OCI-M2 (cell line): Measurements from ENCODE around the gene ZNF710.
"Not testable (repeated sequence)": the region's sequence is repeated elsewhere in the genome, so short reads cannot be mapped to it uniquely, and the experiment has no call there.

Experiments used
- DNase-seq: peaks from one replicate; lab custom pipeline; 2025; ENCODE audit not compliant: unreplicated experiment; lab: John Stamatoyannopoulos, UW

The ZNF710 gene

GRCh38 chr15:90001062-90001682 is at the start of gene ZNF710:
Gene ZNF710, plus strand, starts transcription at chr15:90001324. Its CDS starts 65,814 bp downstream, at chr15:90067138.
- no peak for DNase-seq

GRCh38 chr15:89954541-89954940 is 46.6 kb upstream of the ZNF710 start:
- DNase-seq, result no peak

GRCh38 chr15:89955449-89955998 is 45.6 kb upstream of the ZNF710 start:
- not testable (repeated sequence) for DNase-seq

- DNase-seq, result no peak
These were observed 42.9 kb upstream of the ZNF710 start for GRCh38 chr15:89958107-89958805.

GRCh38 chr15:89963301-89964231 is 37.6 kb upstream of the ZNF710 start:
- no peak for DNase-seq

GRCh38 chr15:89964232-89964954 is 36.7 kb upstream of the ZNF710 start:
- no peak for DNase-seq

GRCh38 chr15:89967881-89968280 is 33.2 kb upstream of the ZNF710 start:
- DNase-seq, result no peak

GRCh38 chr15:89971592-89971997 is 29.5 kb upstream of the ZNF710 start:
- no peak for DNase-seq

- no peak for DNase-seq
These were observed 29.0 kb upstream of the ZNF710 start for GRCh38 chr15:89972085-89972484.

- DNase-seq, result no peak
These were observed 25.5 kb upstream of the ZNF710 start for GRCh38 chr15:89975482-89976245.

- no peak for DNase-seq
These were observed 24.9 kb upstream of the ZNF710 start for GRCh38 chr15:89976246-89976600.

GRCh38 chr15:89977836-89978235 is 23.3 kb upstream of the ZNF710 start:
- DNase-seq, result not testable (repeated sequence)

GRCh38 chr15:89978914-89979313 is 22.2 kb upstream of the ZNF710 start:
- no peak for DNase-seq

GRCh38 chr15:89980896-89981295 is 20.2 kb upstream of the ZNF710 start:
- no peak for DNase-seq

GRCh38 chr15:89982315-89983055 is 18.6 kb upstream of the ZNF710 start:
- no peak for DNase-seq

- no peak for DNase-seq
These were observed 17.1 kb upstream of the ZNF710 start for GRCh38 chr15:89984001-89984400.

GRCh38 chr15:89984421-89985010 is 16.6 kb upstream of the ZNF710 start:
- no peak for DNase-seq

- no peak for DNase-seq
These were observed 16.0 kb upstream of the ZNF710 start for GRCh38 chr15:89985111-89985510.

- no peak for DNase-seq
These were observed 9.8 kb upstream of the ZNF710 start for GRCh38 chr15:89991312-89991711.
